Measurements from ENCODE around the gene CLDN15.
"Not testable (repeated sequence)": the region's sequence is repeated elsewhere in the genome, so short reads cannot be mapped to it uniquely, and the experiment has no call there.

CLDN15 gene

DNA sequence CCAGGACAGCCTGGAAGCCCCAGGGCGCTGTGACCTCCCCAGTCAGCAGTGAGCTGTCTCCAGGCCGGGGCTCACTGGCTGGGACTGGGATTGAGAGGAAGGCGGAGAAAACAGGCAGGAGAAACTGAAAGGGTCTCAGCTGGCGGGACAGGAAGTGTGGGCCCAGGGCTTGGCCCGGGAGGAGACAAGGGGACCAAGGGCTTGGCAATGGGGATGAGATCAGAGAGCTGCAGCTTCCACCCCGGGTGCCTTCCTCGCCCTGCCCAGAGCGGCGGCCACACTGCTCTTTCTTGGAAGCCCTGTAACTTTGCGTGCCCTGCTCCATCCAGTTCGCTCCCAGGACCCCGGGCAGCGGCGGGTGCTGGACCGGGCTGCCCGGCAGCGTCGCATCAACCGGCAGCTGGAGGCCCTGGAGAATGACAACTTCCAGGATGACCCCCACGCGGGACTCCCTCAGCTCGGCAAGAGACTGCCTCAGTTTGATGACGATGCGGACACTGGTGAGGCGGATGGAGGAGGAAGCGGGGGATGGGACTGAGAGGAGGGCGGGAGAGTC lies 15.2 kb downstream of the CLDN15 start:
- DNase-seq (ENCODE audit: low read depth): no peak

DNA sequence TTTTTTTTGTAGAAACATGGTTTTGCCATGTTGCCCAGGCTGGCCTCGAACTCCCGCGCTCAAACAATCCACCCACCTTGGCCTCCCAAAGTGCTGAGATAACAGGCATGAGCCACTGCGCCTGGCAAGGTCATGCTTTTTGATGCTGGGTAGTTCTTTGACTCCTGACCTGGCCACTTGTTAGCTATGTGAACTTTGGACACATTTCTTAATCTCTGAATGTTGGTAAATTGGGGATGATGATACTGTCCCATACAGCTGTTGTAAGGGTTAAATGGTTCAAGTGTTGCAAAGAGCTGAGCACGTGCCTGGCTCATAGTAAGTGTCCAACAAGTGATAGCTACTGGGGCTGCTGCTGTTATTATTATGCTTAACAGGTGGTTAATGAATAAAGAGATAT lies 17.3 kb downstream of the CLDN15 start:
- no peak for DNase-seq (ENCODE audit: low read depth)

DNA sequence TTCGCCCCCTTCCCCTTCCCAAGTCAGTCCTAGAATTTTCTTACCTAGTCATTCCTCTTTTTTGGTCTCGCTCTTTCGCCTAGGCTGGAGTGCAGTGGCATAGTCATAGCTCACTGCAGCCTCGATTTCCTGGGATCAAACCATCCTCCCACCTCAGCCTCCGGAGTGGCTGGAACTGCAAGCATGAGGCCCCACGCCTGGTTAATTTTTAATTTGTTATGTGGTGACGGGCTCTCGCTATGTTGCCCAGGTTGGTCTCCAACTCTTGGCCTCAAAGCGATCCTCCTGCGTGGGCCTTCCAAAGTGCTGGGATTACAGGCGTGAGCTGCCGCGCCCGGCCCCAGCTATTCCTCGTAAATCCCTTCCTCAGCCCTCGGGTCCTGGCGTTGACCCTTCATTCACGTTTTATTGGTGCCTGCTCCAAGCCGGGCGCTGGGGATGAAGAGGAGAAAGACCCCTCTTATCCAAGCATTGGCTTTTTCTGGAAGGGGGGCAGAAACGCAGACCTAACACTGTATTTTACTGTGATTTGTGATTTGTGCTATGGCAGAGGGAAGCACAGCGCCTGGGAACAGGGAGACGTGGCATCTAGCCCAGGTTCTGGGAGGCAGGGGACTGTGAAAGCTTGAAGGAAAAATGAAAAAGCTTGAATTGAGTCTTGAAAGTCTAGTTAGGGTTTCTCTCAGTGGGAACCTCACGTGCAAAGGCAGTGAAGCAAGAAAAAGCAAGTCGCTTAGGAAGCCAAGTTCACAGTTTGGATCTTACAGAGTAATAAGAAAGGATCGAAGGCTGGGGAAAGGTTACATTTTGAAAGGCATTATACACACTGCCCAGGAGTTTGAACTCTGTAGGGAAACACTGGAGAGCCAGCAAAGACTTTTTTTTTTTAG lies 19.1 kb downstream of the CLDN15 start:
- DNase-seq (ENCODE audit: low read depth): no peak

DNA sequence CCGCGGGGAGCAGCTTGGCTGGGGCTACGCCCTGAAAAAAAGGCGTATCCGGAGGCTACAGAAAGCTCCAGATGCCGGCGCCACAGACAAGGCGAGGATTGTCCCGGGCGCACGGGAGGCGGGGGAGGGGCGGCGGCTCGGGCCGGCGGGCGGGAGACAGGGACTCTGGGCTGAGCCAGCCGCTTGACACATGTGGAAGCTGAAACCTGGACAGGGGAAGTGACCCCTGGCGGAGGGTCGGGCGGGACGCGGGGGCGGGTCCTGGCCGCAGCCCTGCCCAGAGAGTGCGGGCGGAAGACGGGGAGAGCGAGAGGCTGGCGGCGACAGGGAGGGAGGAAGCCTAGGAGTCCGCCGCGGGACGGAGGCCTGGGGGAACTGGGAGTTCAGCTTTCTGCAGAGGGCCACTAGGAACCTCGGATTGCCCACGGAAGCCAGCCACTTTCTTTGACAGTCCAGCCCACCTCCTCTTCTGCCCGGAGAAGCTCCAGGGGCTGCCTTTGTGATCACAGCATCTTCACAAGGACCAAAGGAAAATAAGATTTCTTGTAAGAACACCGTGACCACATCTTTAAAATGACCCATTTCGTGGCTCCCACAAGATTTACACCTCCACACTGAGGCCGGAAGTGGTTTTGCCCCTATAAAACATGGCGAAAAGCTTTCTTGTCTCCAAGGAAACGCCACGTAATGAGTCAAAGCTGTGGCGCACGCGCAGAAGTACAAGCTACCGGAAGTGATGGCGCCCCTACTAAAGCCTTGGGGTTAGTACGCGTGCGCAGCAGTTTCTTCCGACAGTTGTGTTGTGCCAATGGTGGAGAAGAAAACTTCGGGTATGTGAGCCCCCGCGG lies 20.0 kb downstream of the CLDN15 start, which contains the start of the genes PLOD3 and ZNHIT1:
Gene PLOD3, minus strand, starts transcription at position 194 of the 848 bp plus-strand sequence. CDS start 307 bp downstream, outside the sequence.
Gene ZNHIT1, plus strand, starts transcription at position 778 of the 848 bp plus-strand sequence. Its CDS starts 31 bp downstream, at position 809.
- DNase-seq (ENCODE audit: low read depth): peak; percentile 93

DNA sequence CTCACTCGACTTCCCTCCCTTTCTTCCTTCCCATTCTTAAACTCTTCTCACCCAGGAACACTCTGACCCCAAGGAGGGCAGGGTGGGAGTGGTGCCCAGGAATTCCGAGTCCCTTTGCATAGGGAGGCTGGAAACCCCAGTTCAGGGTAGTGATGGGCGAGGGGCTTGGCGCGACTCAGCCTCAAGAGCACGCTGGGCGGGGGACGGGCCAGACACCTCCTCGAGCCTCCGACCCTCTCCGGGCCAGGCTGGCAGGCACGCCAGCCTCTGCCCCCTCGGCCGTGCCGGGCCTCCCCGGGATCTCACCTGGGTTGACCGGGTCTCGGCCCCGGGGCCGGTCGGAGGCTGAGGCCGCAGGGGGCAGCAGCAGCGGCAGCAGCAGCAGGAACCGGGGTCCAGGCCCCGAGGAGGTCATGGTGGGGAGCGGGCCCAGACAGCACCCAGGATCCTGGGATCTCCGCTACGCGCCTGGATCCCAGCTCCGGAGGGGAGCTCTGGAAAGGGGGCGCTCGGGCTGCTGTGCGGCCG lies 20.7 kb downstream of the CLDN15 start:
- no peak for DNase-seq (ENCODE audit: low read depth)

DNA sequence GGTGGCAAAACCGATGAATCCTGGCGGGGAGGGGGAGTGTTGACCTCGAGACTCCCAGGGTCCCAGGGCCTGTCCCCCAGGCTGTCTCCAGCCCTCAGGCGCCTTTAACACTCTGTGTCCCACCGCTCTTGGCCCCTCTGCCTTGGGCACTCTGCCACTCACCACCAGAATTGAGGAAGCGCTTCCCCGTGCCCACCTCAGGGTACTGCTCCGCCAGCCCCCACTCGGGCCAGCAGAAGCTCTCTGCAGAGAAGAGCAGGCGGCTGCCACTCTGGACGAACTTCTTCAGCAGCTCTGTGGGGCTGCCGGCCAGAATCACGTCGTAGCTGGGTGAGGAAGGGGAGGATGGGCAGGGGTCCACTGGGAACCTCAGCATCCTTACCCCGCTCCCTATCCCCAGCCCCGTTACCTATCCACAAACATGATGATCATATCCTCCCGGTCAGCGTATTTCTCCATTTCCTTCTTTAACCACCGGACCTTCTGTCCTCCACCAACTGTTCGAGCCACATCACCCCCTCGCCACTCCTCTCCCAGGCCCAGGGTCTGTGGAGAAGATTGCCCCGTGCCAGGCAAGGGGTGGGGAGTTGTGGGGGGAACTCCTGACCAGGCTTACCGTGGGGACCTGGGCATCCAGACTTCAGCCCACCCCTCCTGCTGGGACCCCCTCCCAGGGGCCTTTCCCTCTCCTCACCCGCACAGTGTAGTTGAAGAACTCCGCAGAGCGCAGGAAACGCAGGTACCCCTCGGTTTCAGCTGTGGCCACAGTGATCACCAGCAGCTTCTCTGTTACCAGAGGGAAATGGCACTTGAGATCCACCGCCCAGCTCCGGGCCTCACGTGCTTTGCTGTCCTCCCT lies 21.4 kb downstream of the CLDN15 start:
- no peak for DNase-seq (ENCODE audit: low read depth)

DNA sequence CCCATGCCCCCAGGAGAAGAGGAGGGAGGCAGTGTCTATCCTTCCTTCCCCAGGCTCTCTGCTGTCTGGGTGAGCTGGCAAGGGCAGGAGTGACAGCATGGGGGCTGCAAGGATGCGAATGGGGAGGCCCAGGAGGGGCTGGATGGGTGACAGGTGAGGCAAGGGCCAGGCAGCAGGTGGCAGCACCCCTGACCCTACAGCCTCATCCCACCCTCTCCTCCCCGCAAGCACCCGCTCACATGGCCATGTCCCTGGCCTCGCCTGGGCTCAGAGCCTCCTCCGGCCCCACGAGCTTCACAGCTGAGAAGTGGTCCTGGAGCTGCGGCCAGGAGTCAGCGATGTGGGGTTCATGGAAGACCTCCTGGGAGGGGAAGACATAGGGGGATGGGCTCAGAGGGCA lies 25.6 kb downstream of the CLDN15 start:
- DNase-seq (ENCODE audit: low read depth): no peak

DNA sequence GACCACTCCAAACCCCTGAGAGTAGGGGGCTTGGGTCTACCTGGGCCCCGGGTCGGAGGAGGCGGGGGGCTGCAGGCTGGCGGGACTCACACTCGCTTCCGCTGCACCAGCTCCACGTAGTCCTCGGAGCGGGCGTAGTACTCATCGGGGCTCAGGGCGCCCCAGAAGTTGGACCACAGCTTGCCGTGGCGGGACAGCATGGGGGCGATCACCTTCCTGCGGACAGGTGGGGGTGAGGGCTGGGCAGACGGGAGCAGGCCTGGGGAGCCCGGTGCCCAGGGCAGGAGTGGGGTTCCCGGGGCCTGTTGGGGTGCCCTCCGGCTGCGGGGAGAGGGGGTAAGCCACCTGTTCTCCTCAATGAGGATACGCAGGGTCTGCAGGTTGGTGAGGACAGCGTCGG lies 26.1 kb downstream of the CLDN15 start:
- DNase-seq (ENCODE audit: low read depth): no peak

DNA sequence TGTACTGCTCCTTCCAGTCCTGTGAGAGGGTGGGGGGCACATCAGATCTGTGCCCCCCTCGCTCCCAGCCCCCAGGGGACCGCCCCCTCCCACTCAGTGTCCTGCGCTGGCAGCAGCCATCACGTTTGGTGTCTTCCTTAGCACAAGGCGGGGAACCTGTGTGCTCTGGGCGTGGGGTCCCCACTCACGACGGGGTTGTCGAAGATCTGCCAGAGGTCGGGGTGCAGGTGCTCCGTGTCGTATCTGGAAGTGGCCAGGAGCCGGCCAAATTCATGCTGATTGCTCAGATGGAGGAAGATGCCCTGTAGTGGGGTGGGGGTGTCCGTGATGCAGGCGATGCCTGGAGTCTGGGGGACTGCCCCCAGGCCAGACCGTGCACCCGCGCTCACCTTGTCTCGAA lies 27.5 kb downstream of the CLDN15 start:
- no peak for DNase-seq (ENCODE audit: low read depth)

DNA sequence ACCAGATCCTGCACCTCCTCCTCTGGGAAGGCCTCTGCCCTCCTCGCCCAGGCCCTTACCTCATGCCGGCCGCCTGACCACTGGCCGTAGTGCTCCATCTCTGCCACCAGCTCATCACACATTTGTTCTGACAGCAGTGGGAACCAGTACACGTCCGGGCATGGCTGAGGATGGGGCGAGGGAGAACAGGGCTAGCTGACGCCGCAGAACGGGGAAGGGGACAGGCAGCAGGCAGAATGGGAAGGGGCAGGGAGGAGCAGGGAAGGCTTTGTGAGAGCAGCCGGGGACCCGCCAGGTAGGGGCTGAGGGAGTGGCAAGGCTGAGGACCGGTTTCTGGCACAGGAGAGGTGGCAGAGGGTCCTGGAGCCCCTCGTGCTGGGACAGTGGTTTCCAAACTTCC lies 28.8 kb downstream of the CLDN15 start:
- no peak for DNase-seq (ENCODE audit: low read depth)

DNA sequence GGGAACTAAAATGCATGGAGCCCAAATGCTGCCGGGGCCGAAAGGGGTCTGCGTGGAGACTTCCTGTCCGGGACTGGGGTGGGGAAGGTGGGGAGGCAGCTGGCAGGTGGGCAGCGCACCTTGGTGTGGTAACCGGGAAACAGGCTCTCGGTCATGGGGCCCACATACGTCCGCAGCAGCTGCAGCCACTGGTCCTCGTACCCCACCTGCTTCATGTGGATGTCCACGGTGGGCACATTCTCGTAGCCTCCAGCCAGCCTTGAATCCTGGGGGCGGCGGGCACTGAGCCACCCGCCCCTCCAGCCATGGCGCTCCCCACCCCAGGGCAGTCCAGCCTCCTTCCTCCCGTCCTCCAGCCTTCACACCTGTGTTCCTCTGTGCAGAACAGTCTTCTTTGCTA lies 30.1 kb downstream of the CLDN15 start:
- DNase-seq (ENCODE audit: low read depth): no peak

DNA sequence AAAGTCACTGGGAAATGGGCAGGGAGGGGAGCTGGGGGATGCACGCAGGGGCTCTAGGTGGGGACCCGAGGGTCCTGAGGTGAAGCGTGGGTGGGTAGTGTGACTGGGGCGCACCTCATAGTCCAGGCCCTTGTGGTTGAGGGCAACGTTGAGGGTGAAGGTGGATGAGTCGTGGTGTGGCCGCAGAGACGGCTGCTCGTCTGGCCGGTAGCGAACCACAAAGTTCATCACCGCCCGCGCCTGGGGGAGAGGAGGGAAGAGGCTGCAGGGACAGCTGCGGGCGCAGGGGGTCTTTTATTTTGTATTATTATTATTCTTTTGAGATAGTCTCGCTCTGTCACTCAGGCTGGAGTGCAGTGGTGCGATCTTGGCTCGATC lies 30.9 kb downstream of the CLDN15 start:
- no peak for DNase-seq (ENCODE audit: low read depth)

DNA sequence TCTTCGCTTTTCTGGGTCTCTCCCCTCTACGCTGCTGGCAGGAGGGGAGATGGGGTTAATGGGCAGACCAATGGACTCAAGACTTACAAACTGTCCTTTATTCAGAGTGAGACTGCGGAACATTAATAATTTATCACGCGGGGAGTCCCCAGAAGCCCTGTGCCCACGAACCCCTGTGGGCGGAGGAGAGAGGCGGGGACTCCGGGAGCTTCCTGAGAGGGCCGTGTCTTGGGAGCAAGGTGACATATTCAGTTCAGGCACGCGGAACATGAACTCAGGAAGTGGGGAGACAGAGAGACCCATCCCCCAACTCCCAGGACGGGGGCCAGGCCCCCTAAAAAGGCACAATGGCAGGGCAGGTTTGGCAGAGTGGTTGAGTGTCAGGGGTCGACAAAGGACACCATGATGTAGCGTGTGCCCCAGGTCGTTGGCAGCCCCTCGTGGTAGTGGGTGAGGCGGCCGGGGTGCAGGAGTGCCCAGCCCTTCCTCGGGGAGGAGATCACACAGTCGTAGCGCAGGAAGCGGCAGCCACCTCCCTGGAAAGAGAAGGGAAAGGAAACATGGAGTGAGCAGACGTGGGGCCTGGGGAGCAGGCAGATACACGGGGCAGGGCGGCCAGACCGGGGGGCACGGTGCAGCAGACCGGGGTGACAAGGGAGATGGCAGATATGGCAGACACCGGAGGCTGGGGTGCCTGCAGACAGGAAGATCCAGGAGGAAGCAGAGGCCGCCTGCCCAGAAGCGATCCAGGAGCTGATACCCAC lies 31.5 kb downstream of the CLDN15 start:
- no peak for DNase-seq (ENCODE audit: low read depth)

DNA sequence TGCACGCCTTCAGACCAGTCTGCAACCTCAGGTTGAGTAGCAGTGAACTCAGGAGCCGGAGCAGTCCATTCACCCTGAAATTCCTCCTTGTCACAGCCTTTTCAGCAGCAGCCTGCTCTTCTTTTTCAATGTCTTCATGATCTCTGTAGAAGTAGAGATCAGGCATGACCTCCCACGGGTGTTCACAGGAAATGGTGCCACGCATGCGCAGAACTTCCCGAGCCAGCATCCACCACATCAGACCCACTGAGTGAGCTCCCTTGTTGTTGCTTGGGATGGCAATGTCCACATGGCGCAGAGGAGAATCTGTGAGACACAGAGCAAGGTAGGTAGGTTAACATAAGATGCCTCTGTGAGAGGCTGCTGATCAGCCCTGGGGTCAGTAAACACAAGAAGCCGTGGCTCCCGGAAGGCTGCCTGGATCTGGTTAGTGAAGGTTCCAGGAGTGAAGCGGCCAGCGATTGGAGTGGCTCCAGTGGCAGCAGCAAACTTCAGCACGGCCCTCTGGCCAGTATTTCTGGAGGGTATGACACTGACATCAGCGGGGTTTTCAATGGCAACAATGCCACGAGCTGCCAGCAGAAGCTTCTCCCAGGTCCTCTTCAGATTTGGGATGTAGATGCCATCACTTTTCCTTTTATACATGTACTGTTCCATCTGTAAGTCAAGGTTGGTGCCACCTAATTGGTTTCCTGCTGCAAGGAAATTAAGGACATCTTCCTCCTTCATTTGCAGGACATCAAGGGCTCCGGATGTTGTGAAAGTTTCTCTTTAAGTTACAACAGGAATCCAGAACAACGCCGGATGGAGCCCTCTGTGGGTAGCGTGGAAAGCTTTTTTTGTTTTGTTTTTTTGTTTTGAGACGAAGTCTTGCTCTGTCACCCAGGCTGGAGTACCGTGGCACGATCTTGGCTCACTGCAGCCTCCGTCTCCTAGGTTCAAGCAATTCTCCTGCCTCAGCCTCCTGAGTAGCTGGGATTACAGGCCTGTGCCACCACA lies 33.6 kb downstream of the CLDN15 start:
- not testable (repeated sequence) for DNase-seq (ENCODE audit: low read depth)

DNA sequence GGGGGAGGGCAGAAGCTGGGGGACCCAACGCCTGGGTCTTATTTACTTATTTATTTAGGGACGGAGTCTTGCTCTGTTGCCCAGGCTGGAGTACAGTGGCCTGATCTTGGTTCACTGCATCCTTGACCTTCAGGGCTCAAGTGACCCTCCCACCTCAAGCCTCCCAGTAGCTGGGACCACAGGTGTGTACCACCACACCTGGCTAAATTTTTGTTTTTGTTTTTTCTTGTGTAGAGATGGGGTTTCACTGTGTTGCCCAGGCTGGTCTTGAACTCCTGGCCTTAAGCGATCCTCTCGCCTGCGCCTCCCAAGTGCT lies 35.0 kb downstream of the CLDN15 start:
- no peak for DNase-seq (ENCODE audit: low read depth)

DNA sequence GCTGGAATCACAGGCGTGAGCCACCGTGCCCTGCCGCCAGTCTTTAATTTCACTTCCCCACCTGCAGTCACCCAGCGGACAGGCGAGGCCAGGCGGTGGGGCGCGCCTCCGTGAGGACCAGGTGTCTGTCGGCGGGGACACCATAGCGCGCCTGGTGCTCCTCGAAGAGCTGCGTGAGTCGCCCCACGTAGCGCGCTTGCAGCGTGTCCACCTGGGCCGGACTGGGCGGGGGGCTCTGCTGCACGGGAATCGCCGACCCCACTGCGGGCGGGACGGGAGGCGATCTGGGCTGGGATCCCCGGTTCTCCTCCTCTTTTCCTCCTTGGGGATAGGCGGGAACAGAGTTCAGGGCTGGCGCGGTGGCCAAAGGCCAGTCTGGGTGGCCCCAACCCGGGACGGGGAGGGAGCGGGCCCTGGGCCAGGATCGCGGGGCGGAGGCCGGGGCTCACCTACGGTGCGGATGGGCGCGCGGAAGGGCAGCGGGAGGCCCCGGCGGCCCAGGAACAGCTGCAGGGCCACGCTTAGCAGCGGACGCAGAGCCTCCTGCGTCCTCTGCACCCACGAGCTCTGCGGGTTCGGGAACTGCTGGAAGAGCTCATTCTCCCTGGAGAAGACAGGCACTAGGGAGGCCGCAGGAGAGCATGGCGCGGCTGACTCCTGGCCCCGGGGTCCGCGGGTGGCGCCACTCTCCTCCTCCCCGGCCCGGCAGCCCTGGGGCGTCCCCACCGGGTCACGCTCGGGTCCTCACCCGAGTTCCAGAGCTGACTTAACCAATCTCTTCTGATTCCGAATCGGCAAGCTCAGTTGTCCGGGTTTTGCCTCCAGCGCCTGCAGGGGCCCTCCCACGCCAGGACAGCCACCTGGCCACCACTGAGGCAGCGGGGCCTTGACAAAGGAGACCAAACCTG lies 35.7 kb downstream of the CLDN15 start:
- no peak for DNase-seq (ENCODE audit: low read depth)

DNA sequence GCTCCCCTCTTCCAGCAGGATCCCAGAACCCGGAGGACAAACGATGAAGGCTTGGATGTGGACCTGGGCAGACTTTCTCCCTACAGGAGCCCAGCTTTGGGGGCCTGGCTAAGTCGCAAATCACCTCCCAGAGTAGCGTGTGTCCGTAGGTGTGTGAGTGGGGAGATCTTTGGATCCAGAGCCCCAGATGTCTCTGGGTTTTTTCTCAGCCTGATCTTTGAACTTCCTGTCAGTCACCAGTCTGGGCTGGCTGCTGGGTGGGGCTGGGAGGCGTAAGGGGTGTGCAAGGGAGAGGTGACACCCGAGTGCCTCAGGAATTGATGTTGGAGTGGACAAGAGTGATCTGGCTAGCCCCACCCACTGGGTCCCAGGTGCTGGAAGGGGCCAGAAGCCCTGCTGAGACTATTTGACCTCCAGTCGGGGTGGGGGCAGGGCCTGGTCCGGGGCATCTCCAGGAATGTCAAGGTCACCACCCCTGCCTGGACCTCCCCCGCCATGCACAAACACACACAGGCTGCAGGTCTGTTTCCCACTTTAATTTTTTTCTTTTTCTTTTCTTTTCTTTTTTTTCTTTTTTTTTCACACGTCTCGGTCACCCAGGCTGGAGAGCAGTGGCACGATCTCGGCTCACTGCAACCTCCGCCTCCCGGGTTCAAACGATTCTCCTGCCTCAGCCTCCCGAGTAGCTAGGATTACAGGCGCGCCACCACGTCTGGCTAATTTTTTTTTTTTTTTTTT lies 36.6 kb downstream of the CLDN15 start, which contains the start of gene MOGAT3:
Gene MOGAT3, minus strand, starts transcription at position 175 of the 738 bp plus-strand sequence. CDS start 182 bp downstream, outside the sequence.
- DNase-seq (ENCODE audit: low read depth): no peak

DNA sequence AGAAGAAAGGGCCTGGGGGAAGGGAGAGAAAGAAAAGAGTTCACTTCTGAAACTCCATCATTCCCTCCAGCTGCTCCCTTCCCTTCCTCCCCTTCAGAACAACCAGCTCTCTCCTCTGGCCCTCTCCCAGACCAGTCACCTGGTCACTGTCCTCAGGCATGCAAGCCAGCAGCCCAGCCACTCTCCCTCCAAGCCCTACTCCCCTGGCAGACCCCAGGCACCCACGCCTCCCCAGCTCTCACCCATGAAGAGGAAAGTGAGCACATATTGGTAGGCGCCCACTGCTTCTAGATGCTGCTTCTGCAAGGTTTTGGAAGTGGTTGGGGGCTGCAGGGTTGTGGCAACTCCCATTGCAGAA lies 37.1 kb downstream of the CLDN15 start:
- DNase-seq (ENCODE audit: low read depth): no peak
